Chondrocyte (in vitro differentiated cells): ENCODE measurements around the gene WASF2. TPM values are rescaled to one million over a fixed set of nuclear protein-coding genes. Genes with fewer than 3 reads are reported as not detected.

ENCODE experiments used
- DNase-seq: peaks from one replicate; pipeline ENCODE4 v3.0.0; 2021; ENCODE audit warnings: mixed read lengths, low spot score
- H3K27ac Mint-ChIP-seq: one replicate; pipeline ENCODE4 v1.8.0; 2021; ENCODE audit warnings: mild to moderate bottlenecking, moderate library complexity, mixed read lengths; ENCODE audit not compliant: unreplicated experiment
- H3K27me3 Mint-ChIP-seq: 2 replicates; pipeline ENCODE4 v1.8.0; 2021; ENCODE audit warnings: low read depth, mixed read lengths
- H3K36me3 Mint-ChIP-seq: 2 replicates; pipeline ENCODE4 v1.8.0; 2021; ENCODE audit warnings: low read depth, mixed read lengths
- H3K4me1 Mint-ChIP-seq: 2 replicates; pipeline ENCODE4 v1.8.0; 2021; ENCODE audit warnings: low read depth, mild to moderate bottlenecking, mixed read lengths
- H3K4me3 Mint-ChIP-seq: one replicate; pipeline ENCODE4 v1.8.0; 2021; ENCODE audit warnings: mild to moderate bottlenecking, moderate library complexity, mixed read lengths; ENCODE audit not compliant: unreplicated experiment
- H3K9me3 Mint-ChIP-seq: 2 replicates; pipeline ENCODE4 v1.8.0; 2021; ENCODE audit warnings: low read depth, mixed read lengths
- total RNA-seq: library from RNA; stranded (reverse); gene quantifications from 3 replicates; pipeline ENCODE4 v1.2.1, GENCODE V29; 2021
- TF ChIP-seq, protein P1 (sequence below): fragments of 200-600 bp; sonication (generic); IDR thresholded peaks from 2 replicates; pipeline ENCODE4 v1.5.0; 2021; ENCODE audit warnings: antibody characterized with exemption, mild to moderate bottlenecking, moderate library complexity

Gene WASF2
- total RNA-seq, 1 donor from 2014 or later, result 128 TPM

DNA sequence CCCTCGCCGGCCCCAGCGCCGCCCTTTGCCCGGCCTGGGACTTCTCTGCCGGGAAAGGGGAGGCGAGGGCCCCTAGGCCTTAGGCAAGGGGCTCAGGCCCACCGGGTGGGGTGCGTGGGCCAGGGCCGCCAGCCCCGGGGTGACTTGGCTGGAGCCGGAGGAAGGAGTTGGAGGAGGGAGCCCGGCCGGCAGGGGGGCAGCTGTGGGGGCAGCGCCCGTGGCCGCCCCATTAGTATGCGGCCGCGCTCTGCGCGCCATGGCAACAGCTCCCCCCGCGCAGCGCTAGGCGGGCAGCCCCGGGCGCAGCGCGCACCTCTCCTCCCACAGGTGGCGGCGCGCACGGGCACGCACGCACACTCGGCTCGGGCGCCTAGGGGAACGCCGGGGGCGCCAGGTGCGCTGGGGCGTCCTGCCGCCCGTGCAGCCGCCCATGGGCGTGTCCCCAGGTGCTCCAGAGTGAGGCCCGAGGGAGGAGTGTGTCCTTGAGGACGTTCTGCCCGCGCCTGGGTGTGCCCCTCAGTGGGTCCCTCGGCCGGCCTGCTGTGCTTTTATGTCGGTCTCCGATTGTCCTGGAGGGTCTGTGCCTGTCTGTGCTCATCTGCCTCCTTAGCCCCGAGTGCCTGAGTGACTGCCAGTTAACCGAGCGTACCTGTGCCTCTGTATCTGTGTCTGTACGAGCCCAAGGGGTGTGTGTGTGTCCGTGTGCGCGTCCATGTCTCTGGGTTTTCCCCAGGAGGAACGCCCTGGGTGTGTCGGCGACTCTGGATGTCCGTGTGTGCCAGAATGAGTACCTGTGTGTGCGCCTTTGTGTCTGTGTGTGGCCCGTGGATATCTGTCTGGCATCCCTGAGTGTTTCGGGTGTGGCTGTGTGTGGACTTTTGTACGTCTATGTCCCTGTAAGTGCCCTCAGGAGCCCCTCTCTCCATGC lies 38.2 kb upstream of the WASF2 start:
- Mint-ChIP-seq H3K27me3 (no peaks in the 10 kb centered on the region), H3K4me1 (peaks cover 57% of the 10 kb centered on the region), H3K4me3 (no peak overlapping the region), H3K36me3 (peaks cover 13% of the 10 kb centered on the region), H3K9me3 (no peaks in the 10 kb centered on the region), H3K27ac (peak overlapping the region; percentile 88)
- TF ChIP-seq, protein P1, sequence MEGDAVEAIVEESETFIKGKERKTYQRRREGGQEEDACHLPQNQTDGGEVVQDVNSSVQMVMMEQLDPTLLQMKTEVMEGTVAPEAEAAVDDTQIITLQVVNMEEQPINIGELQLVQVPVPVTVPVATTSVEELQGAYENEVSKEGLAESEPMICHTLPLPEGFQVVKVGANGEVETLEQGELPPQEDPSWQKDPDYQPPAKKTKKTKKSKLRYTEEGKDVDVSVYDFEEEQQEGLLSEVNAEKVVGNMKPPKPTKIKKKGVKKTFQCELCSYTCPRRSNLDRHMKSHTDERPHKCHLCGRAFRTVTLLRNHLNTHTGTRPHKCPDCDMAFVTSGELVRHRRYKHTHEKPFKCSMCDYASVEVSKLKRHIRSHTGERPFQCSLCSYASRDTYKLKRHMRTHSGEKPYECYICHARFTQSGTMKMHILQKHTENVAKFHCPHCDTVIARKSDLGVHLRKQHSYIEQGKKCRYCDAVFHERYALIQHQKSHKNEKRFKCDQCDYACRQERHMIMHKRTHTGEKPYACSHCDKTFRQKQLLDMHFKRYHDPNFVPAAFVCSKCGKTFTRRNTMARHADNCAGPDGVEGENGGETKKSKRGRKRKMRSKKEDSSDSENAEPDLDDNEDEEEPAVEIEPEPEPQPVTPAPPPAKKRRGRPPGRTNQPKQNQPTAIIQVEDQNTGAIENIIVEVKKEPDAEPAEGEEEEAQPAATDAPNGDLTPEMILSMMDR, result peak; percentile 11
- DNase-seq, result no peak

DNA sequence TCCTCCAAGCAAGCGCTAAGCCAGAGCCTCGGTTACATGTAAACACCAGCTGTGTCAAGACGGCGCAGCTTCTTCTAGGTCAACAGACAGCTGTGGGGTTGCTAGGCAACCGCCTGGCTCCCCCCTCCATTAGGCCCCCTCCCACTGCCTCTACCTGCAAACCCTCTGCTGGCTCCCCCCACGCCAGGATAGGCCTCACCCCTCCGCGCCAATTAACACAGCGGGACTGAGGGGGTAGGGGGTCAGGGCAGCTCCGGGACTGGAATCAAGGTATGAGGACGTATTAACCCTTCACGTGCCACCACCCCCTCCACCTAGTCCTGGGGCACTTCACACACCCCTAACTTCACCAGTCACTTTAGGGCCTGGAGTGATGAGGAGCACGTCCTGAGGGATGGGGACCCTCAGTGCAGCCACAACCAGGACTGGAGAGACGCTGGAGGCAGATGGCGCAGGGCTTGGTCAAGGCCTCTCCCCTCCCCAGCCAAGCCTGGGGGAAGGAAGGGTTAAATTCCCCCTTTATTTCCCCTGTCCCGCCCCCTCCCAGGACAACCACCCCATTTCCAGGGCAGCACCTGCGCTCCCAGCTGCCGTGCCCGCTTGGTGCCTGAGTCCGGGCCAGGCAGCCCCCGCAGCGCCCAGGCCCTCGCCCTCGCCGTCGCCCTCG lies 37.4 kb upstream of the WASF2 start:
- no peak overlapping the region for H3K4me3 Mint-ChIP-seq

GRCh38 chr1:27526569-27527222 lies 36.7 kb upstream of the WASF2 start:
- peaks cover 4% of the 10 kb centered on the region for H3K36me3 Mint-ChIP-seq
- peak overlapping the region; percentile 81 for H3K27ac Mint-ChIP-seq
- H3K4me3 Mint-ChIP-seq, result peak overlapping the region; percentile 29
- H3K9me3 Mint-ChIP-seq, result no peaks in the 10 kb centered on the region
- no peaks in the 10 kb centered on the region for H3K27me3 Mint-ChIP-seq
- peaks cover 71% of the 10 kb centered on the region for H3K4me1 Mint-ChIP-seq
- DNase-seq, result no peak
- TF ChIP-seq, protein P1, result no peak

More for the DNA sequence above, 37.4 kb upstream of the WASF2 start:
- H3K4me1 Mint-ChIP-seq, result peaks cover 65% of the 10 kb centered on the region
- peaks cover 7% of the 10 kb centered on the region for H3K36me3 Mint-ChIP-seq
- H3K27me3 Mint-ChIP-seq, result no peaks in the 10 kb centered on the region
- H3K9me3 Mint-ChIP-seq, result no peaks in the 10 kb centered on the region
- TF ChIP-seq, protein P1, result no peak
- no peak for DNase-seq
- H3K27ac Mint-ChIP-seq, result peak overlapping the region; percentile 49

- no peak for DNase-seq
Measured at GRCh38 chr1:27525296-27526272, 35.6 kb upstream of the WASF2 start.

More at GRCh38 chr1:27525296-27526272, 35.6 kb upstream of the WASF2 start:
- H3K27ac Mint-ChIP-seq, result peak overlapping the region; percentile 43
- peaks cover 4% of the 10 kb centered on the region for H3K36me3 Mint-ChIP-seq
- TF ChIP-seq, protein P1, result no peak
- peaks cover 82% of the 10 kb centered on the region for H3K4me1 Mint-ChIP-seq
- no peaks in the 10 kb centered on the region for H3K27me3 Mint-ChIP-seq
- no peaks in the 10 kb centered on the region for H3K9me3 Mint-ChIP-seq
- peak overlapping the region; percentile 29 for H3K4me3 Mint-ChIP-seq
